HG02885 (cell line): Measurements from ENCODE around the gene ADCY9.
"Not testable (repeated sequence)": the region's sequence is repeated elsewhere in the genome, so short reads cannot be mapped to it uniquely, and the experiment has no call there.

ENCODE experiments used
- ATAC-seq: cut with Tn5 transposase; IDR thresholded peaks from one replicate; pipeline ENCODE4 v1.9.1; 2021; ENCODE audit warnings: mild to moderate bottlenecking; ENCODE audit not compliant: unreplicated experiment, poor library complexity

ADCY9 gene

GRCh38 chr16:3959926-3960590 is 156.2 kb downstream of the ADCY9 start:
- not testable (repeated sequence) for ATAC-seq

- no peak for ATAC-seq
These were observed 157.1 kb downstream of the ADCY9 start for GRCh38 chr16:3959148-3959547.

GRCh38 chr16:3957344-3957980 is 158.8 kb downstream of the ADCY9 start:
- no peak for ATAC-seq

GRCh38 chr16:3954411-3954921 is 161.8 kb downstream of the ADCY9 start:
- no peak for ATAC-seq

GRCh38 chr16:3953728-3954410 is 162.4 kb downstream of the ADCY9 start:
- ATAC-seq: no peak

- no peak for ATAC-seq
These were observed 163.5 kb downstream of the ADCY9 start for GRCh38 chr16:3952737-3953131.

GRCh38 chr16:3951861-3952736 is 164.1 kb downstream of the ADCY9 start:
- ATAC-seq: no peak

- not testable (repeated sequence) for ATAC-seq
These were observed 164.9 kb downstream of the ADCY9 start for GRCh38 chr16:3951380-3951779.

- no peak for ATAC-seq
These were observed 165.7 kb downstream of the ADCY9 start for GRCh38 chr16:3950343-3951193.

GRCh38 chr16:3949946-3950342 is 166.3 kb downstream of the ADCY9 start:
- no peak for ATAC-seq

GRCh38 chr16:3949287-3949686 is 167.0 kb downstream of the ADCY9 start:
- no peak for ATAC-seq

- no peak for ATAC-seq
These were observed 167.8 kb downstream of the ADCY9 start for GRCh38 chr16:3948378-3948995.

- no peak for ATAC-seq
These were observed 169.6 kb downstream of the ADCY9 start for GRCh38 chr16:3946604-3947180.

- ATAC-seq: no peak
These were observed 170.3 kb downstream of the ADCY9 start for GRCh38 chr16:3945751-3946603.

- ATAC-seq: not testable (repeated sequence)
These were observed 171.8 kb downstream of the ADCY9 start for GRCh38 chr16:3944457-3944856.

GRCh38 chr16:3942146-3942545 is 174.1 kb downstream of the ADCY9 start:
- not testable (repeated sequence) for ATAC-seq

- ATAC-seq: no peak
These were observed 177.2 kb downstream of the ADCY9 start for GRCh38 chr16:3938843-3939624.
